HG03064 (cell line): ENCODE measurements around the gene GATAD2B.
A peak's percentile ranks its signal among the peaks of the same experiment; 100 is the strongest.

ENCODE experiments used
- ATAC-seq: cut with Tn5 transposase; IDR thresholded peaks from one replicate; pipeline ENCODE4 v1.9.1; 2021; ENCODE audit warnings: low read depth; ENCODE audit not compliant: unreplicated experiment

Gene GATAD2B

DNA sequence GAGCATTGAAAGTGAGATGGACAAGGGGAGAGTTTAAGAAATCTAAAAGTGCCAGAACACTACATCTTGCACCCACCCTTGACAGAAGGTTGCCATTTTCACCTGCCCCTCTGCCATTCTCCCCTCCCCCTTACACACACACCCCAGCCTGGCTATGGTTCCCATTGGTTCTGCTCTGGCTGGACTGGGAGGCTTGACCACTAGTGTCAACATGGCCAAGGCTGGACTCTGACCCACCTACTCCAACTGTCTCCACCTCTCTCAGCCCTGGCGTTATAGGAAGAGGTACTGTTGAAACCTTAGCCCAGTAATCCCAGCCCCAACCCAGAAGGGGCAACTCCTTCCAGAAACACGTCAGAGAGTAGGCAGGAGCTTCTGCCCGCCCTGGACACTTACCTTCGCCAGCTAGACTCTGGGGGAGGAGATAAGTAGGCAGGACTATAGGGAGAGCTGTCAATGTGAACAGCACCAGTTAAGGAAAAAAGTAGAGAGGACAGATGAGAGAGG lies 31.1 kb upstream of the GATAD2B start:
- no peak for ATAC-seq

DNA sequence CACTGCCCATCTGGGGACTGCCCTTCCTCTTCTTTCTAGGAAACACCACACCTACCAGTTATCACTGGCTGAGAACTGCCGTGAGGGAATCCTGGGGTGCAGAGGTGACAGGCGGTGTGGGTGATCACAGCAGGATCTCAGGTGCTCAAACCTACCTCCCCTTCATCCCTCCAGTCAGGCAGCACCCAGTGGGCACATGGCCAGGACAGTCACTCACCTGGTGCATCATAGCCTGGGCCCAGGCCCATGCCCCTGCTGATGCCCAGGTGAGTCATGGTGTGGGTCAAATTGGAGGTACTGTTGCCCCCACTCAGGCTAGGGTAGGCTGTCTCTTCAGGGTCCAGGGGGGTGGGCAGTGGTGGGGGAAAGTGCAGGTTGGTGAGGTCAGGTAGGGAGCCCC lies 29.0 kb upstream of the GATAD2B start:
- ATAC-seq = no peak

DNA sequence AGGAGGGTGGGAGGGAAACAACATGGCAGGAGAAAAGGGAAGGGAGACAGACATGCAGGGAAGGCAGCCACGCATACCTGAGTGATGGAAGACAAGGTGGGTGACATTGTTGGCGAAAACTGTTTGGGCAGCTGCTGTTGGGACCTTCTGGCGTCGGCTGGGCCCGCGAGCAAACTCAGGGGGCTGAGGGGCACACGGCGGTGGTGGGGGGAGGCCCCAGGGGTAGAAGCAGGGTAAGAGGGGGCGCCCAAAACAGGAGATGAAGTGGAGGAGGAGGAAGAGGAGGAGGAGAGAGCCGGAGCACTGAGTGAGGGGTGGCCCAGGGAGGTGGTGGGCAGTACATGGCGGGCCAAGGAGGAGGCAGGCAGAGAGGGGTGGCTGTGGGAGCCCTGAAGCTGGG lies 28.4 kb upstream of the GATAD2B start:
- ATAC-seq = no peak

DNA sequence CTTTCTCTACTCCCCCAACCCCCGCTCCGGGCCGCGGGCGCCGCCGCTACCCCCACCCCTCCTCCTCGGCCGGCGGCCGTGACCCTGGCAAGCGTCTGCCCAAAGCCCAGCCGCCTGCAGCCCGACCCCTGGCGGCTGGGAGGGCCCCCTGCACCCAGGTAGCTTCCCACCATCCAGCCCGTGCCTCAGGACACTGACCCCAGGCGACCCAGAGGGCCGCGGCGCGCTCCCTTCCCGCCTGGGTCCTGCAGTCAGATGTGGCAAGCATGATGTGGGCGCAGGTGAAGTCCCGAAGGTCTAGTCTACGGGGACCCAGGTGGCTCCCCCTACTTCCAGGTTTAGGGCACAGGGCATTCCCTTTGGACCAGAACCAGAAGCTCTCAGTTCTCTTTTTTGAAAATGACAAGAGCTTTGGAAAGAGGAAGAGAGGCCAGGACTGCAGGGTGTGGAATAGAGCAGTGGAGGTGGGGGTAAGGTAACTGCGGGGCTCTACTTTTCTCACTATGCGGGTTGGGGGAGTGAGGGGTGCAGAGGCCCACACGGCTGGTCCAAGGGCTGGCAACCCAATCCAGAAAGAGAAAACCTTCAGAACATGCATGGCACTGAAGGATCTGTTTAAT lies 24.0 kb upstream of the GATAD2B start, which contains the start of gene DENND4B:
TSS of gene DENND4B (minus strand) at position 97 of the 620 bp plus-strand sequence. CDS start 2,344 bp downstream, outside the sequence.
- peak; percentile 62 for ATAC-seq

DNA sequence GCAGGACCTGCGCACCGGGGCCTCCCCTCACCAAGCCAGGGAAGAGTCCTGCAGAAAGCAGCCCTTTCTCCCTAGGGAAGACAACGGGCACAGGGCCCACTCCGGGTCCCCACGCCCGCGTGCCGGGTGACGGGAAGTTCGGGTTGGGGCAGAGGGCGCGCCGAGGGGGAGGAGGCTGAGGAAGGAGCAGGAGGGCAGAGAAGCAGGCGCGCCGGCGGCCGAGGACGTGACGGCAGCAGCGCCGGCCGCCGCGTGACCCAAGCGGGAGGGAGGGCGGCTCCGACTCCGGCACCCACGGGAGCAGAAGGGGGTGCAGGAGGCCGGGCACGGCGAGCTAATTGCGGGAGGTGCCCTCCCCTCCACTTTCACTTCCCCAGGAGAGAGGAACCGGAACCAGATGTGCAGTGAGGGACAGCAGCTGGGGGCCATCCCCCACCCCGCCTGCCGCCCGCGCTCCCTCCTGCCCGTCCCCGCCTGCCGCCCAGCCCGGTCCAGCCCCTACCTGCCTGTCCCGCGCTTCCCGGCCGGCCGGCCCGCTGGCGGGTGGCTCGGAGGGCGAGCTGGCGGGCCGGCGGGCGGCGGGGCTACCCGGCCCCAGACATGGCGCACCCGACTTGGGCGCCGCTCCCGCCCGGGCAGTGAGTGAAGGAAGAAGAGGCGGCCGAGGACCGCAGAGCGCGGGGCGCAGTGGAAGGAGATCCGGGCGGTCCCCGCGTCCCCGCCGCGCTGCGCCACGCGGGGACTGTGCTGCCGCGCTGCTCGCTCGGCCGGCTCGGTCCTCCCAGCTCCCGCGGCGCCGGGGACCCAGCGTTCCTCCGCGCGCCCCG lies 23.2 kb upstream of the GATAD2B start:
- ATAC-seq = peak; percentile 63

DNA sequence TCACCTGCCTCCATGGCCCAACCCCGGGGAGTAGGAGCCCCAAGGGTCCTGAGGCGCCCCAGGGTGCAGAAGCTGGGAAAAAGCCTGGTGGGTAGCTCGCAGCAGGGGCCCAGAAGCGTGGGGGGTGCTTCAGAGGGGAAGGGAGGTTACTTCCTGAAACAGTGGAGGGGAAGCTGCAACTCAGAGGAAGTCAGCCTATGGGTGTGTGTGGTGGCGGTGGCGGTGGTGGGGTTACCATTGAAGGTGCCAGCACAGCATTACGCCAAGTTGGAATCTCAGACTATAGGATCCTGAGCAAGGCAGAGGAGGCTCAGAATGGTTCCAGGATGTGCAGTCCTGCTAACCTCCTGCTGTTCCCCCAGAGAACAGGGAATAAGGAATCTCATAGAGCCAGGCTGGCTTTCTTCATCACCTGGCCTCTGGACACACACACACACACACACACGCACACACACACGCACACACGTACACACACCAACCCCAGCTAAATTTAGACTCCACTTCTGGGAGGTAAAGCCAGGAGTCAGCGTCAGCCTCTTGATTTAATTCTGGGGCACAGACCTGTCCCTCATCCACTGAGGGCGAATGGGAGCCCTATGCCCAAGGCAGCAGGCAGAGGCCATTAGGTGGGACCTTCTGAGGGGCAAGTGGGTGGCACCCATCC lies 22.5 kb upstream of the GATAD2B start:
- ATAC-seq = no peak

DNA sequence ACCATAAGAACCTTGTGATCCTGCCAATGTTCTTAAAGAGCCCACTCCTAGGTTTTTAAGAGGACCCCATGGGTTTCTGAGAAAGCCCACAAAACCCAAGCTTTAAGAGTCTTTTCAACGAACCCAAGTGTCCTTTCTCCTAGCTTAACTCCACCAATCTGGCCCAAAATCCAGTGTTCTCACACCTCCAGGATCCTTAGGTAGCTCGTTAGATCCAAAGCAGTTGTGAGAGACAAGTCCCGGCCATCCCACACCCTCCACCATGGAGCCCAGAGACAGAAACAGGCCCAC lies 22.0 kb upstream of the GATAD2B start:
- ATAC-seq = no peak

DNA sequence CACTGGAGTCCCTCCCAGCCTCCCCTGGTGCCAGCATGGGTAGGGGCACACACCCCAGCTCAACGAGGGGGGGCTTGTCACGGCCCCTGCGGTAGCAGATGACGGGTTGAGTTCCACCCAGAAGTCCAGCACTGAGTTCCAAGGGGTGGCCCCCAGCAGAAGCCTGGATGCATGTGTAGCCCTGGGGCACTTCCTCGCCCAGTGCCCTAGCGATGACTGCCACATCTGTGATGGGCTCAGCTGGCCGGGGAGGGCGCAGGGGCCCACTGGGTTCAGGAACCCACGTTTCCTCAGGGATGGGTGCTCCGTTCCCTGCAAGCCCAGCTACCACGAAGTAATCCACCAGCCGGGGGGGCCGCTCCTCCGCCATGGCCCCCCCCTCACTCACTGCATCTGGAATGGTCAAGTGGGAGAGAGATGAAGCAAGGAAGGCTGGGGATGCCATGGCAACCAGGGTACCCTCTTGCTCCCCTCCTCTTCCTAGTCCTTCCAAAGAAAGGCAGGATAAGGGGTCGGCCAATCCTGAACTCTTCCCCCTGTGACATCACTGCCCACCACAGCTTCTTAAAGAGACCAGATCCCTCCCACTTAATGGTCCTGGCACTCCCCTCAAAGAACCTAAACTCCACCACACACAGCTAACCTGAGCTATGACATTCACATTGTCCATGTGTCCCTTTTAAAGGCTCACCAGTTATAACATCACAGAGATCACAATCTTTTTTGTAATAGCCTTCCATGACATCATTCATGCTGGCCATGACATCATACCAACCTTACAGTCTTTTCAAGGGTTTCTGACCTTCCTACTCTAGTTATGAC lies 21.4 kb upstream of the GATAD2B start:
- ATAC-seq = no peak

DNA sequence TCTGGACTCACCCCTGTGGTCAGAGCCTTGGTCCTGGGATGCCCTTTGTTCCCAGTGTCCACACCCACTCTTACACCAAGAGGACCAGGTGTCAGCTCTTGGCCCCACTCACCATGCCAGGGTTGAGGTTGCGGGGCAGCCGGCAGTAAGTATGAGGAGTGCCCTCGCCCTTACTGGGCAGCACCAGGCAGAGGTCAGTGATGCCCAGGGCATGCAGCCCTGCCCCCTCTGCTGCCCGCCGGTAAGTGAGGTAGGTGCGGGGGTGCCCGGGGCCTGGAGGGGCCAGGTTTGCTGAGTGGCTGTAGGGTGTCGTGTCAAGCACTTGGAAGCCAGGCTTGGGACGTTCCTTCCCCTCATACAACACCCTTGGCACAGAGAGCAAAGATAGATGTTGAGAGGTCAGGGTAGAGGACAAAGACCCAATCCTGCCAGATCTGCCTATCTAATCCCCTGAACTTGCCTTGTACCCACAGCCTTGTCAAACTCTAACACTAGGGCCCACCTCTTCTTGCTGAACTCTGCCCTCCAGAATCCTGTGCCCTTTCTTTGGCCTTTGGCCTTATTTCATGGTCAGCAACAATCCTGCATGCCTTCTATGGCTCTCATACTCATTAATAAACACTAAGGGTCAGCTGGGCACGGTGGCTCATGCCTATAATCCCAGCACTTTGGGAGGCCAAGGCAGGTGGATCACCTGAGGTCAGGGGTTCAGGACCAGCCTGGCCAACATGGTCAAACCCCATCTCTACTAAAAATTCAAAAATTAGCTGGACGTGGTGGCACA lies 20.2 kb upstream of the GATAD2B start:
- ATAC-seq = no peak

DNA sequence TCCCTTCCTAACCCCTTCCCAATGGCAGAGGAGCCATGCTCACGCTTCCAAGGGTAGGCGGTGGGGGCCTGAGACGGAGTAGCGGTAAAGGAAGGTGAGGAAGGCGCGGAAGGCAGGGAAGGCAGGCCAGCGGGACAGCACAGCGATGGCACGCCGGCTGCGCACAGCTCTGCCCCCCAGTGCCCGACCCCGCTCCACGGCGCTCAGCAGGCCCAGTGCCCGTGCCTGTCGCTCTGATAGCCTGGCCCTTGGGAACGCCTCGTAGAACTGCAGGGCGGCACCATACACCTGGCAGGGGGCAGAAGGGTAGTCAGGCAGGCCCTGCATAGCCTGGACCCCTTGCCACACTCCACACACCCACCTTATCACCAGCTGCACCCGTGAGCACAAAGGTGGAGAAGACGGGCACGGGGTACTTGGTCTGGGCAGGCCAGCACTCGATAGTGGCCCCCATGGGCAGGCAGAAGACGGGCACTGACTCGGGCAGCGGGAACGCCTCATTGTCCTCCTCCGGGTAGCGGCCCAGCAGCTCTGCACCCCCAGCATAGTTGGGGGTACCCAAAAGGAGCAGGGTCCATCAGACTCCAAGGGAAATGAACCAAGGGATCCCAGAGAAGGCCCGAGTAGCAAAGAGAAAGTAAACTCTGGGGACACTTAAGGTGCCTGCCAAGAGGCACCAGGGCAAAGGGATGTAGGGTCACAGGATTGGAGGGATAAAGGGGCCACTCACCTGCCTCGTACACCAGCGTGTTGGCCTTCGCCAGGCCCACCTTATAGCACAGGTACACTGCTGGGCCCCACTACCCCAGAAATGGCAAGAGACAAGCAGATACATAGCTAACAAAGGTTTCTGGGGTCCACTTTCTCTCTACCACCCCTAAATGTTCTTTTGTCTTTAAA lies 19.3 kb upstream of the GATAD2B start:
- ATAC-seq = no peak

DNA sequence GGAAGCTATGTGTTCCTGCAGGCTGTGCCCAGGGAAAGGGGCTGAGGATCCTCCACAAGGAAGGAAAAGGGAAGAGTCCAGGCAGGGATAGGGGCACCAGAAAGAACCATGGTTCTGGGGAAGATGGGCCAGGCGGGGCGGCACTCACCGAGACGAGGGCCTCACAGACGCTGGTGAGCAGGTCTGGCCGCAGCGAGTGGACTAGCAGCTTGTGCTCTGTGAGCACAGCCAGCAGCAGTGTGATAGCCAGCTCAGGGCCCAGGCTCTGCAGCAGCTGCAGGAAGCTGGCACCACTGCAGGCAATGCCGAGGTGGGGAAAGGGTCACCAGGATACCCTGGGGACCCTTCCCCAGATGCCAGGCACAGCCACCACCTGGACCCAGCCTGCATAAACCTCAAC lies 18.0 kb upstream of the GATAD2B start:
- ATAC-seq = no peak

DNA sequence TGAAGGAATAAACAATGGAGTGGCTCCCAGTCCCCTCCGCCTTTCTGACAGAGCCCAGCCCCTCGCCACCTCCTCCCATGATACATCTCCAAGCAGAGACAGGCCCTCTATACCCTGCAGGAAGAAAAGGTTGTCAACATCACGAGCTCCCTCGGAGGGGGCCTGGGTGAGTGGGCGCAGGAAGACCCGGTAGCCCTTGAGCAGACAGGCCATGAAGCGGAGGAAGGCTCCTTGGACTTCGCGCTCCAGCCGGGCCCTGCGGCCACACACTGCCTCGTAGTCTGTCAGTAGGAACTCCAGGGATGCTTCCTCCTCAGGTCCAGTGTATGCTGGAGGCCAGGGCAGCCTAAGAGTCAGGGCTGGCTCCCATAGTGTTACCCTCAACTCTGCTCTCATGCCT lies 16.7 kb upstream of the GATAD2B start:
- ATAC-seq = no peak

DNA sequence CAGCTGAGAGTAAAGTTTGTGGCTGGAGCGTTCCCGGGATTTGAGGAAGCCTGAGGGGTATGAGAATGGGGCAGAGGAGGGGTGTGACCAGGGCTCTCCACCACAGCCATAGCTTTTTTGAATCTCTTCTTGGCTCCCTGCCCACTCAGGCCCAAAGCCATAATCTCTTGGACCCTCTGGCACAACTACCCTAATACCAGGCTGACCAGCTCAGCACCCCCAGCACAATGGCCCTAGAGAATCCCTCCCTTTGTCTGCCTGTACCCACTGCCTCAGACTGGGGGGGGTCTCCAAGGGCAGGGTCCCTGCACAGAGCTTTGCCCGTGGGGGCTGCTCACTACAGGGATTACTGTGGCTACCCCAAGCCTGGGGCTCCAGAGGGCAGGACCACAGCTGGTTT lies 16.2 kb upstream of the GATAD2B start:
- no peak for ATAC-seq

DNA sequence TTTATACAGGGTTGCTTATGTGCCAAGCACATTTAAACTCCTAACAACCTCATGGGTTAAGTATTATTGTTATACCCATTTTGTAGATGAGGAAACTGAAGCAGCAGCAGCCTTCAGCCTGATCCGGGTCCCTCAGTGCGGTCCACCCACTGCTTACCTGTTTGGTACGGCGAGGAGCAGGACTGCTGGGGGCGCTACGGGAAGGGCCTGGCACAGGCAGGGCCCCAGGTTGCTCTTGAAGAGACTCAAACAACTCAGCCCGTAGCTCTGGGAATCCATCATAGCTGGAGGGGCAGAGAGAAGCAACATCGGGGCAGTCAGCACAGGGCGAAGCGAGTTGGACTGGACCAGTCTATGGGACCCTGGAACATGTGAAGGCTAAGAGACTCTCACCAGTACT lies 14.6 kb upstream of the GATAD2B start:
- no peak for ATAC-seq

DNA sequence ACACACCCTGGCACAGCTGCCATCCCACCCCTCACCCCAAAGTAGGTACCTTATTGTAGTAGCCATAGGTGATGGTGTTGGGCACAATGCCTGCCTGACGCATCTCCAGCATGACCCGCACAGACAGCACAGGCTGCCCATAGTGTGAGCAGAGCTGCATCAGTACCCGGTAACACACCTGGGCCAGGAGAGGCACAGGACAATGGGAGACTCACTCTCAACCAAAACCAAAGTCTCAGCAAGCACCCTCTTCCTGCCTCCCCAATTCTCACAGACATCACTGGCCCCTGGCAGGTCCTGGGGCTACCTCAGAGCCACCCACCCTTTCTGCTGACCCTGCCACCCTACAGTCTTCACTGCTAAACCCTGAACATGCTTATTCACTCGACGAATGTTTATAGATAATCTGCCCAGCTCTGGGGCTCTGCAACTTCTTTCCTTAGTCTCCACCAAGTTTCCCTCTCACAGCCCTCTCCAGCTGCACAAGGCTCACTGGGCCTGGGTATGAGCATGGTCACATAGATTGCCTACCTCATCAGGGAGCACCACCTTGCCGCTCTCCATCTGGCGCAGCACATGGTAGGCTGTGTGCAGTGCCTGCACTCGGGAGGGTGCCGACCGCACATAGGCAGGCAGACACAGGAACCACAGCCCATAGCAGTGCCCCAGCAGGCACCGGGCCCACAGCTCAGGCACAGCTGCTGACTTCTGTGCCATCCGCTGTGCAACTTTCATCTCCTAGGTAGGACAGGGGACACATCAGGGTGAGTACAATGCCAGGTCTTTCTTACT lies 13.4 kb upstream of the GATAD2B start:
- ATAC-seq = no peak

DNA sequence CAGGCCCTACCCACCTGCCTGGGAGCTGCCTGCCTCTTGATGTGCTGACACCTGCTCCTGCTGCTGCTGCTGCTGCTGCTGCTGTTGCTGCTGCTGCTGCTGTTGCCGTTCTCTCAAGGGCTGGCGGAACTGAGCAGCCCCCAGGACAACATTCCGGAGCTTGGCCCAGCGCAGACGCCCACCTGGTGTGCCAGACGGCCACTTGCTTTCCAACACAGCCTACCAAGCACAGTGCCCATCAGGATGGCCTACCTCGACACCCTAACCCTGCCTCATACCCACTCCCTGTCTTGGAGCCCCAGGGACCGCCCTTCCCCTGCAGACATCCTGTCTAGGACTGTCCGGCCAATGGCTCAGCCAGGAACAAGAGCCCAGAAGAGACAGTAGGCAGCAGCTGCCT lies 12.0 kb upstream of the GATAD2B start:
- ATAC-seq = no peak

DNA sequence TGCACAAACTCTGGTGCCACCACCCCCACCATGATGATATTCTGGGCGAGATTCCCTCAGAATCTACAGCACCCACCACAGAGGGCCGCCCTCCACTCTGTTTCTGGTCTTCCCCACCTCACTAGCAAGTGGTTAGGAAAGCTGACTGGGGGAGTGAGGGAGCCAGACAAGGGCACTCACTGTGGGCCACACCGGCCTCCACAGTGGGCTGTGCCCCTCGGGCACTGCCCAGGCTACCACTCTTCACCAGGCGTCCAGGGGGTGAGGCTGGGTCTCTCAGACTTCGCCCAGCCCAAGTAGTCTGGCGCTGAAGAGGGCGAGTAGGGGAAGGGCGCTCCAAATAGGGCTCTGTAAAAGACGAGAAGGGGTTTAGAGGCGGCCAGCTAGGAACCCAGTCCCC lies 11.2 kb upstream of the GATAD2B start:
- no peak for ATAC-seq

DNA sequence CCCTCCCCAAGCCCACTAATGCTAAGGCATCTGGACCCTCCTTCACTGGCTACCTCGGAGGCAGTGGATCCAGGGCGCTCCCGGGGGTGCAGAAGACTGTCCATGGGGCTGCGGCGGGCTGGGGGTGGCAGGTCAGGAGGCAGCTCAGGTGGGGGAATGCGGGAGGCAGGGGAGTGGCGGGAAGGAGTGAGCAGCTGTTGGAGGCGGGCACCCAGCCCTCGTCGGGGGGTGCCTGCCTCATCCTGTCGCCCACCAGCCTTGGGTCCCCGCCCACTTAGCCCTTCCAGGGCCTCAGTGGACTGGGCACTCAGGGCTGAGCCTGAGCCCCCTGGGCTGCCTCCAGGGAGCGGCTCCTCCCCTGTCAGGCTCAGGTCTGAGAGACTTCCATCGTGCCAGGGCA lies 10.7 kb upstream of the GATAD2B start:
- ATAC-seq = no peak
